GM12892 (cell line): ENCODE results near the gene ACOT12.

Source experiments
- POLR2A ChIP-seq: IDR thresholded peaks from 2 replicates; pipeline ENCODE4 v1.6.1; 2011; ENCODE audit warnings: low read depth, low read length, control low read depth
- POLR2AphosphoS5 ChIP-seq: IDR thresholded peaks from 2 replicates; pipeline ENCODE4 v1.6.1; 2011; ENCODE audit warnings: low read depth, low read length, control low read depth
- TAF1 ChIP-seq: IDR thresholded peaks from 2 replicates; pipeline ENCODE4 v1.6.1; 2011; ENCODE audit warnings: low read depth, mild to moderate bottlenecking, control low read depth, low read length, borderline replicate concordance

DNA sequence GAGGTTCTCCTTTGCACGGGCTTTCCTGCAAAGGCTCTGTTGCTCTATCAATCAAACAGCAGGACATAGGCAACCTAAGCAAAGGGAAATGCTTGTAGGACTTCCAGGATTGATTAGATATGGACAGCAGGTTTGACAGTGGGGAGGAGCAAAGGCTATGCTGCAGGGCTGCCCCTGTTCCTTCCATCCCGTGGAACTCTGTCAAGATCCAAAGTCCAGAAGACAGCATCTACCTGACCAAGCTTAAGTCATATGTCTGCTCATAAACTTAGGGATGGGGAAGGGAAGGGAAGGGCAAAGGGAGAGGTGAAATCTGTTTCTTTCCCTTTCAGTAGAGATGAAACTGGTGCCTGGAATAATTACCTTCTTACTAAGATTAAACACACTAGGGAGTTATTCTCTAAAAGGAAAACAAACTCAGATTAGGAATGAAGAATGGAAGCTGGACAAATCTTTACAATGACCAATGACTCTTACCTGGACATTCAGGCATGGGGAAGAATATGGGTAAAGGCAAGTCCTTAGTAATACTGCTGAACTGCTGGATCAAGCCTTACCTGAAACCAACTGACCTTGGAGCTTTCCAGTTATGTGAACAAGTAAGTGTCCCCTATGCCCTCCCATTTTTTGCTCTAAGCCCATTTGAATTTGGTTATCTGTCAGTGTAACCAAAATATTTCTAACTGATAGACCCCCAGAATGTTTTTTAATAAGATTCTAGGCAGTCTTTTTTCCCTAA, 8.4 kb upstream of the ACOT12 start:
- no peak for TF ChIP-seq POLR2AphosphoS5
- TF ChIP-seq POLR2A = no peak
- TF ChIP-seq TAF1 = no peak
